Measurements from ENCODE around the gene EFCAB7.

Gene EFCAB7, protein sequence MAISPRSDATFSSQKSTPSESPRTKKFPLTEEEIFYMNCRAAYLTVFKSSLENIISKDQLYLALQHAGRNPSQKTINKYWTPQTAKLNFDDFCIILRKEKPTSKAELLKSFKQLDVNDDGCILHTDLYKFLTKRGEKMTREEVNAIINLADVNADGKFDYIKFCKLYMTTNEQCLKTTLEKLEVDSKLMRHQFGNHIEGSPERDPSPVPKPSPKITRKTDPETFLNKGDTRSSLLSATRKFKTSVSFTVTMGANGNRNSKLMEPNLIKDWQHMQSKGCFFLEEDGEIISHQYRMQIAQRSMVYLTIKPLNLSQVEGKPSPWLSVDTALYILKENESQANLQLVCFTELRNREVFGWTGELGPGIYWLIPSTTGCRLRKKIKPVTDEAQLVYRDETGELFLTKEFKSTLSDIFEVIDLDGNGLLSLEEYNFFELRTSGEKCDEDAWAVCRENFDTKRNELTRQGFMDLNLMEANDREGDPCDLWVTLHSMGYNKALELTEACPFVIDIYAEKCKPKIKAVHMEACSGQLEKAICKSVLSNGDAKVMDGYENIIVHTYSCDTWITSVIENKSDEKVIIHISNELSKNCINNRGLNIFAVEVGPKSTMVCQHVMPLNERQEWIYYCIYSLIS

GRCh38 chr1:63522891-63523728 is at the start of gene EFCAB7, which contains the start of gene ITGB3BP:
EFCAB7 (plus strand) TSS chr1:63523525; CDS start chr1:63525573, 2,048 bp downstream.
ITGB3BP (minus strand) TSS chr1:63523225; CDS start chr1:63523133, 92 bp downstream.
- peak; percentile 94 for DNase-seq

DNA sequence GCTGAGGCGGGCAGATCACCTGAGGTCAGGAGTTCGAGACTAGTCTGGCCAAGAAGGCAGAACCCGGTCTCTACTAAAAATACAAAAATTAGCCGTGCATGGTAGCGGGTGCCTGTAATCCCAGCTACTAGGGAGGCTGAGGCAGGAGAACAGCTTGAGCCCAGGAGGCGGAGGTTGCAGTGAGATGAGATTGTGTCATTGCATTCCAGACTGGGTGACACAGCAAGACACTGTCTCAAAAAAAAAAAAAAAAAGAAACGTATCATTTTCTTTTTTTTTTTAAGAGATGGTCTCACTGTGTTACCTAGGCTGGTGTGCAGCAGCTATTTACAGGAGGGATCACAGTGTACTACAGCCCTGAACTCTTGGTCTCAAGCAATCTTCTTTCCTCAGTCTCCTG is 47.6 kb upstream of the EFCAB7 start:
- no peak for DNase-seq

GRCh38 chr1:63480057-63480456 is 43.3 kb upstream of the EFCAB7 start:
- DNase-seq, result no peak

DNA sequence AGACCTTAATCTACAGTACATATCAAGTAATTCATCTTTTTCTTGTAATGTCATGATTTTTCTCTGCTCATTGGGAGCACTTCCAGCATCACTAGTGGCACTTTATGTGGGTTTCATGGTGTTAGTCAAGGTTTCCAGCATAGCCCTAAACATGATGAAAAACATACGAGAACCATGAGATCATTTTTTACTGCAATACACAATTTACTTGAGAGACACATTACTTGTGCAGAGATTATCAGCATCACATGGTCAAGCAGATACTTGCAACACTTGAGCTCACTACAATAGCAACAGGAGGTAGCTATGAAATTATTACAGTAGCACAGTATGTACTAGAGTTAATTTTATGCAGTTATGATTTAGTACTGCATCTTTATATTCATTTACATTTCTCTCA is 36.7 kb upstream of the EFCAB7 start:
- no peak for DNase-seq

- no peak for DNase-seq
Observed at GRCh38 chr1:63487336-63488065, 35.8 kb upstream of the EFCAB7 start.

GRCh38 chr1:63497577-63497976 is 25.7 kb upstream of the EFCAB7 start:
- DNase-seq, result no peak

DNA sequence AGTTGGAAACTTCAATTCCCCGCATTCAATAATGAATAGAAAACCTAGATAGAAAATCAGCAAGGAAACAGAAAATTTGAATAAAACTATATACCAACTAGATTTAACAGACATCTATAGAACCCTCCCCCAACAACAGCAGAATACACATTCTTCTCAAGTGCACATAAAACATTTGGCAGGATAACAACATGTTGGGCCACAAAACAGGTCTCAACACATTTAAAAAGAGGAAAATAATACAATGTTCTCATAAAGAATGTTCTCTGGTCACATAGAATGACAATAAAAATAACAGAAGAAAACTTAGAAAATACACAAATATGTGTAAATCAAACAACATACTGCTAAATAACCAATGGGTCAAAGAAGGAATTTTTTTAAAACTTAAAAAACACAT is 25.2 kb upstream of the EFCAB7 start:
- DNase-seq, result no peak

- no peak for DNase-seq
Observed at GRCh38 chr1:63501256-63501655, 22.1 kb upstream of the EFCAB7 start.

DNA sequence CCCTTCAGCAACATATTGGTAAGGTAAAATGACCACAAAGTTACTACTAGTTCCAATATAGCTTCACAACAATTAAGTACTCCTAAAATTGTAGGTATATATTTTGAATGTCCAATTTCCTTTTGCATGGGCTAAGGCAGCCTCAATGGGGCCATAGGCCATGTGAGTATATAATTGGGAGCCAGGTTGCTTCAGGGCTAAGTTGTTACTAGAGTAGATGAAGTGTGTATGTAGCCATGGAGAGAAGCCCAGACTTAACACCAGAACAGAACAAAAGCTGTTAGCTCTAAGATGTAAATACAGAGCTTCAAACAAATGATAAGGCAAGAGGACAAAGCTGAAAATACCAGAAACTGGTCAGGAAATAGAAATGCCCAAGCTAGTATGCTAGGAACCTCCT is 16.5 kb upstream of the EFCAB7 start:
- DNase-seq, result no peak

GRCh38 chr1:63509718-63510117 is 13.6 kb upstream of the EFCAB7 start:
- DNase-seq, result no peak

- no peak for DNase-seq
Observed at GRCh38 chr1:63512584-63512983, 10.7 kb upstream of the EFCAB7 start.

- no peak for DNase-seq
Observed at GRCh38 chr1:63516629-63517028, 6.7 kb upstream of the EFCAB7 start.

DNA sequence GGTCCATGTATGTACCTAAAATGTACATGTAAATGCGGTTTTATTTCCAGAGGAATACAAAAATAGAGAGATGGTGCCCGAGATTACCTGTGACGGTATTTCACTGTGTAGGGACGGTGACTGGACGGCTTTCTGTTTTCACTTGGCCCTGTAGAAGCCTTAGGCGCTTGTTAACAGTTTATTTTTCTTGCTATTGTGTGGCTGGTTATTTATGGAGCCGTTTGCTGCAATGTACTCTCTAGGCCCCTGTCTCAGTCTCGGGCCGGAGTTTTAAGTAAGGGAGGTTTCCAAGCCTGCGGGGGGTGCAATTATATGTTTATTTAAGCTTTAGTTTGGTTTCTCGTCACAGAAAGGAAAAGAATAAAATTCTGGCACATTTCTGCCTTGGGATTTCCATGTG is 413 bp downstream of the EFCAB7 start:
- no peak for DNase-seq

- DNase-seq, result no peak
Observed at GRCh38 chr1:63524201-63524600, 876 bp downstream of the EFCAB7 start.

- no peak for DNase-seq
Observed at GRCh38 chr1:63532727-63533126, 9.4 kb downstream of the EFCAB7 start.

- DNase-seq, result no peak
Observed at GRCh38 chr1:63533931-63534330, 10.6 kb downstream of the EFCAB7 start.

DNA sequence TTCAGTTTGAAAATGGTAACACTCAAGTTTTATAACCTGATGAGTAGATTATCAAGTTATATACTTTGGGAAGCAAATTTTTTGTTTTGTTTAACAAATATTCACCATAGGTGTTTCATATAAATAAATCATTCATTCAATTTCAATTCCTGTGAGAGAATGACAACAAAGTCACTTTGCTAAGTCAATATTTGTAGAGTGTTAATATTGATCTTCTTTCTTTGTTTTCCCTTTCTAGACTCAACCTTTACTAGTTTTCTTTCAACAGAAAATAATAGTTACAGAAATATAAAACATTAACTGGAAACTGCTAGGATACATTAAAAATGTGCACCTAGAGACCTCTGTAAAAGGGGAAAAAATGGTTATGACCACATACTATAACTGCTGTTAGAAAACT is 11.1 kb downstream of the EFCAB7 start:
- no peak for DNase-seq

DNA sequence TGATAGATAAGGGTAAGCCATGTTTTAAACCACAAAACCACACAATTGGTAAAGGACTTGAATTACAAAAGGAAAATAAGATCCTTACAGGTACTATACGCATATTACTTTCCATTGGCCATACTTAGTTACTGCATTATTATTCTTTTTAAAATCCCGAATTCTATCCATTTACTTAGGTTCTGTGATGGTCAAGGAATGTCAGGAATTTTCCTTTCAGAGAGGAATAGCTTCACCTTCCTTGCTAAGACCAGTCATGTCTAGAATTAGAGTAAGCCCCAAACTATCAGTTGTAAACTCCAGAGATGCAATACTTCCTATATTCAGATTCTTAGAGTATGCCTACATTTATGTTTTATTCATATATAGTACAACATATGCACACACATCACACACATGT is 13.7 kb downstream of the EFCAB7 start:
- no peak for DNase-seq

GRCh38 chr1:63537940-63538339 is 14.6 kb downstream of the EFCAB7 start:
- no peak for DNase-seq

DNA sequence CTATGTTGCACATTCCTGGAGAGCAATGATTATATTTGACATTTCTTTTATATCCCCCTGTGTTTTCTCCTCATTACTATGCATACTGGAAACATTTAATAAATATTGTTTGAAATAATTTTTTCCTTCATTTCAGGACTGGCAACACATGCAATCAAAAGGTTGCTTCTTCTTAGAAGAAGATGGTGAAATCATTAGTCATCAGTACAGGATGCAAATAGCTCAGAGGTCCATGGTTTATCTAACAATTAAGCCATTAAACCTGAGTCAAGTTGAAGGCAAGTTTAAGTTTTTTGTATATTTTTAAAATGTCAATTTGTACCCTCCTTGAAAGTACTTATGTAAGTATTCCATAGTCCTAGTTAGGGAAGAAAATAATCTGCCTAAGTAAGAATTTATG is 22.5 kb downstream of the EFCAB7 start:
- DNase-seq, result no peak

- DNase-seq, result no peak
Observed at GRCh38 chr1:63547621-63548294, 24.4 kb downstream of the EFCAB7 start.

- no peak for DNase-seq
Observed at GRCh38 chr1:63548303-63548702, 25.0 kb downstream of the EFCAB7 start.

All from right forelimb (tissue), 1 donor.